Measurements from ENCODE around the gene EPHA7.

The EPHA7 gene

DNA sequence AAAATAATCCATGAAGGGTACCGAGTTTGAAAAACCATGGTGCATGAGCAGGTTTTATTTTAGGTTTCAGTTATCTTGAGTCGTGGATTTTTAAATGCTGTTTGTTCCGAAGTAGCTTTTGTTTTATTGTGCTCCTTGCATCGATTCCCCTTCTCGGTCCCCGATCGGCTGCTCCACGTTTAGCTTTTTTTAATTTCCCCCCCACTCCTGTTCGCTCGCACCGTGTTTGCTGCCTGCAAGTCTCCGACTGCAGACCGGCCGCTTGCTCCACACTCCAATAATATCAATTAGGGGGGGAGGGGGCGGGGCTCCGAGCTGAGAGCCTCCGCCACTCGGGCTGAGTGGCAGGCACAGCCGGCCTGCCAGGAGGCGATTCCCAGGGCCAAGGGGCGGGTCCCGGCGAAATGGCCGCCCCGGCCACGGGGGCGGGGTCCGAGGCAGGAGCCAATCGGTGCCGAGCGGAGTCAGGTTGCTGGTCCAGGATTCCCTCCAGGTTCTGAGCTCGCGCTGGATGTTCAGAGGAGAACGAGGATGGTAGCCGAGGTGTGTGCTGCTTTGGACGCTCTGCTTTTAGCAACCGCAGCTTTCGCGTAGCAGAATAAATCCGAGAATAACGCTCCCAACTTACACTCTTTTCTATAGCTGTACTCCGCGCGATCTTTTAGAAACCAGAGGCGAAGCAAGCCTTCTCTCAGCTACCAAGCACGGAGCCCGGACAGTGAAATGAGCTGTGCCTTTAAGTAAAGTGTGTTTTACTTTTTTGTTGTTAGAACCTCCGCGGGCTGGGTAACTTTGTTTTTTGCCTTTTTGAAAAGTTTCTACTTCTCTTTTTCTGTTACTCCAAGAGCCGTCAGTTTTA is at the start of gene EPHA7:
EPHA7 (minus strand) TSS at position 256 of the 859 bp plus-strand sequence; CDS start at position 38, 218 bp downstream.
- DNase-seq (ENCODE audit: low read depth in 3 of 3, low spot score in 1 of 3), result no peak

DNA sequence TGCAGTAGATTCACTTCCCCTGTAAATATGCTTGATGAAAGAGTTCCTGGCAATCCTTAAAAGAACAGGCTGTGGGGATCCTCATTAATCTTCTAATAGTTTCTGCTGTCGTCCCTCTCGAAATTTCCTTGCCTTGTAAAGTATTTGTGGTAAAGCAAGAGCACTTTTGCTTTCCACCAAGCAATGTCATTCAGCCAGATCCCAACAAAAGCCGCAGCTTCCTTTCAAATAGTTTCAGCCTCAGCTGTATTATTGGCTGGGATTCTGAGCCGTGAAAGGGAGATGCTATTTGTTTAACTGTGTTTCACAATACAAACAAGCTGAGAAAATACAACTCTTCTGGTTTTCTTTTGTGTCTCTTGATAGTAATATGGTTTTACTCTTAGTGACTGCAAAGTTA is 48.9 kb upstream of the EPHA7 start:
- no peak for DNase-seq (ENCODE audit: low read depth in 3 of 3, low spot score in 1 of 3)

DNA sequence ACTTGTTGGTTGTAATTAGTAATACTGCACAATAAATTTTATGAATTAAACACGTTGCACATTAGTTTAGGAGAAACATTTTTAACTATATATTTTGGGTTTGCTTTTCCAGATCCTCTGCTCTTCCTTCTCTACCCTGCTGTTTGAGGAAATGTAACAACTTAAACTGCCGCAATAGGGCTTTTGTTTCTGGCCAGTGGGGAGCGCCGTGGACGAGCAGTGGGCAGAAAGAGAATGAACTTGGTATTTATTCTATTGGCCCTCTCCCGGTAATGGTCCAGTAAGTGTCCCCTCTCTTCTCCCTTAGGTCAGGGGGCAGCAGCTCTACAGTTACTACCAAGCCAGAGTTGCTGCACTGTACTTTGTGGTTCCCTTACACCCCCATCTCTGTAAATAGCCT is 35.2 kb upstream of the EPHA7 start:
- DNase-seq (ENCODE audit: low read depth in 3 of 3, low spot score in 1 of 3), result no peak

DNA sequence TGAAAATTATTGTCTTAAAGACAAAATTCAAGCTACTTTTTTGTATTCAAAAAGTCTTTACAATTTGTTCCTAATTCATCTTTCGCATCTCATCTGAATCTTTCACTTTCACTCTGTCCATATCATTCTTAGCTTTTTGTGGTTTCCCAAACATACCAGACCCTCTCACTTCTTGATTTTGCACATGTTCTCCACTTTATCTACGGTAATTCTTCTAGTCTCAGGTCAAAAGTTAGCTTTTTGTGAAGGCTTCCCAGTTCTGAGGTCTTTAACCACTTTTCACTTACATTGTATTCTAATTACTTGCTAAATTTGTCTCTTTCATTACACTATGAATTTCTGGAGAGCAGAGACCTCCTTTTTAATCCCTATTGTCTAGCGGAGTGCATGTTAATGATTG is 34.6 kb upstream of the EPHA7 start:
- no peak for DNase-seq (ENCODE audit: low read depth in 3 of 3, low spot score in 1 of 3)

DNA sequence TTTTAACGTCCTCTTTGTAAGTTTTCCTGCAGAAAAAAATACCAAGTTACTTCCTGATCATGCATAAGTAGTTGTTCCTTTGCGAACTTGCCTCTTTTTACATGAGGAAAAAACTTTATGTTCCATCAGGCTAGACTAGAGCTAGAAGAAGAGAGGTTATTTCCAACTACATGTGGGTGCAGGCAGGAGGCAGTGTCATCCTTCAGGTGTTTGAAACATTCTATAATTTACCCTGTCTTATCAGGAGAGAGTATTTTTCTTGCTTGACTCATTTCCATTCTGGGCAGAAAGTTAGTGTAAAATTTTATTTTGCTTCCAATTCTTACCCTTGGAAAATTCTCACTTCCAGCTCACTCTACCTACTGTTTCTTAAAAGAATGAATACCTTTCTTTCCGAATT is 28.5 kb upstream of the EPHA7 start:
- no peak for DNase-seq (ENCODE audit: low read depth in 3 of 3, low spot score in 1 of 3)

DNA sequence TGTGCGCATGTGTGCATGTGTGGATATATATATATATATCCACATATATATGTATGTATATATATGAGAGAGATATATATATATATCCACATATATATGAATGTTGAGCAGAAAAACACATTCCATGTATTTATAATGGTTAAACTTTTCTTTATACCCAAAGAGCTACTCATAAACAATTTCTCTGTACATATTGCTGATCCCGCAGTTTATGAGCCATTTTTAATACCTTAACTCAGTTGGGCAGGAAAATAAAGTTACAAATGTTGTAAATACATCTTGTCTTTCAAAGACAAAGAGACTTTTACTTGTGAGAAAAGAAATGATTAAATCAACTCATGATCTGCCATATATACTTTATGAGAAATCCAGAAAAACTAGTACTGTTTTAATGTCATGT is 18.1 kb upstream of the EPHA7 start:
- no peak for DNase-seq (ENCODE audit: low read depth in 3 of 3, low spot score in 1 of 3)

DNA sequence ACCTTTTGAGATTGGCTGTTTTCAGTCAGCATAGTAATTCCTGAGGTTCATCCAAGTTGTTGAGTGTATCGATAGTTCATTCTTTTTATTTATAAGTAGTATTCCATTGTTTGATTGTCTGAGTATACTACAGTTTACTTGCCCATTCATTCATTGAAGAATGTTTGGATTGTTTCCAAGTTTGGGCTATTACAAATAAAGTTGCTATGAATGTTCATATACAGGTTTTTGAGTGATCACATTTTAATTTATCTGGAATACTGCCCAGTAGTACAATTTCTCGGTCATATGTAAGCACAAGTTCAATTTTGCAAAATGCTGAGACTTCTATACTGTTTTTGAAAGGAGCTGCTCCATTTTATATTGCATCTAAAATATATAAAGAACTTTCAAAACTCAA is 14.2 kb upstream of the EPHA7 start:
- no peak for DNase-seq (ENCODE audit: low read depth in 3 of 3, low spot score in 1 of 3)

DNA sequence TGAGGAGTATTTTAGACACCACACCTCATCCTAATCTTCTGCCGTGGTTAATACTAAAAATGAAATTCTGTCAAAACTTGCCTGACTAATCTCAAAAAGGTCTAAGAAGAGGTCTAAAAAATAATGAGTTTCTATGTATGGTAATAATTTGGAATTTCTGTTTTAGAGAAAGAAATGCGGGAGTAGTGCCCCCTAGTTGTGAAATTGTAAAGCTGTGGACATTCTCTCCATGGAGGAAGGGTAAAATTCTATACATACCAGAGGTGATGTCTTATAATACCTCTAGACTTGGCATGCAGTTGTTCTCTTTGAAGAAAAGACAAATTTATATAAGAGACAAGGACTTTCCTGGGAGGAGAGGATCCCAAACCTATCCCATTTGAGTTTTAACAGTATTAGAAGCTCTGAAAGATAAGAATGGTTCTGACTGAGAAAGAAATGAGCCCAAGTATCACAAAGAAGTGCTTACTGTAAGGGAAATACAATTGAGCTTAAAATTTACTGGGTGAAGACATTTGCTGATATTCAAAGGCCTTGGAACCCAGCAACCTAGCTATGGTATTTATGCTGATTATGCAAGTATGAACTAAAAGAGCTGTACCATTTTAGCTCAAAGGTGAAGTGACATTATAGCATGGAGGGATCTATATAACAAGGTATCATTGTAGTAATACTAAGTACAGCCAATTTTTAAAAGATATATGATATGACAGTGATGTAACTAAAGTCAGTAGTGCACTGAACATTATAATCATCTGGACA is 5.1 kb upstream of the EPHA7 start:
- no peak for DNase-seq (ENCODE audit: low read depth in 3 of 3, low spot score in 1 of 3)

DNA sequence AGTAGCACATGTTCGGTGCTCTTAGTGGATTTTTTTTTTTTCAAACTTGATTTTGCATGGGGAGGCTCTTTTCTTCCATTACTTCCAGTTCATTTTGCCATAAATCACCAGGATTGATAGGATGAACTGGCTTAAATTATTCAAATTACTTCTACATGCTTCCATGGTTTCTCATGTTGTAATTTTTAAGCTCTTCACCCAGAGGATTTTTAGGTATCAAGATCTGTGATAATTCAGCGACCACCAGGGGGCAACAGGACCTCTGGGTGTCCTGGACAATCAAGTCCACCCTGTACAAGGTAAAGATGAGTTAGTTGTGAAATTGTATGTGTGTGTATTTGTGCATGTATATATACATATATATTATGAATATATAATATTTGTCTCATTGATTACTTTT is 4.2 kb upstream of the EPHA7 start:
- no peak for DNase-seq (ENCODE audit: low read depth in 3 of 3, low spot score in 1 of 3)

DNA sequence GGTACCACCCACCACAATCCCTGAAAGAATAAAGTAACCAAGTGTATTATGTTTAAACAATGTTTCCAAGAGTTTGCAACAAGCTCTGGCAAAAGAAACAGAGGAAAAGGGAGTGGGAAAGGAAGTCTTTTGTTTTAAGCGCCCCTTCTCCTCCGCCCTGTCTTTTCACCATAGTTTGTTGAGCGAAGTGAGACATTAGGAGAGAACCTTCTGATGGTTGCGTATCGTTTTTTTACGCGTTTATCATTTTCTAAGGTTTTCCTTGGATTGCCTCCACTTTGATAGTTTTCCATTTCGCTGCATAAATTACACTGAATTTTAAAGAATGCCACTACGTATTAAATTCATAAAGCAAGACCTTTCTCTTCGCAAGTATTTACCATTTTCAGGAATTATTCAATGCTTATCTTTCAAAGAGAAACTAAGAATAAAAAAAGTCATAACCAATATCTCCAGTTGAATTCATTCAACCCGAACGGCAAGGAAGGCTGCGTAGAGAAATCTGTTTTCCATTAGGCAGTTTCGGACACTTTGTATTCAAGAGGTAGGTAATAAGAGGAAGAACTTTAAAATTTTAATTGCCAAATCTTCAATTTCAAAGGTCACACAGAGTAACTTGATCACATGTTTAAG is 920 bp upstream of the EPHA7 start:
- no peak for DNase-seq (ENCODE audit: low read depth in 3 of 3, low spot score in 1 of 3)

DNA sequence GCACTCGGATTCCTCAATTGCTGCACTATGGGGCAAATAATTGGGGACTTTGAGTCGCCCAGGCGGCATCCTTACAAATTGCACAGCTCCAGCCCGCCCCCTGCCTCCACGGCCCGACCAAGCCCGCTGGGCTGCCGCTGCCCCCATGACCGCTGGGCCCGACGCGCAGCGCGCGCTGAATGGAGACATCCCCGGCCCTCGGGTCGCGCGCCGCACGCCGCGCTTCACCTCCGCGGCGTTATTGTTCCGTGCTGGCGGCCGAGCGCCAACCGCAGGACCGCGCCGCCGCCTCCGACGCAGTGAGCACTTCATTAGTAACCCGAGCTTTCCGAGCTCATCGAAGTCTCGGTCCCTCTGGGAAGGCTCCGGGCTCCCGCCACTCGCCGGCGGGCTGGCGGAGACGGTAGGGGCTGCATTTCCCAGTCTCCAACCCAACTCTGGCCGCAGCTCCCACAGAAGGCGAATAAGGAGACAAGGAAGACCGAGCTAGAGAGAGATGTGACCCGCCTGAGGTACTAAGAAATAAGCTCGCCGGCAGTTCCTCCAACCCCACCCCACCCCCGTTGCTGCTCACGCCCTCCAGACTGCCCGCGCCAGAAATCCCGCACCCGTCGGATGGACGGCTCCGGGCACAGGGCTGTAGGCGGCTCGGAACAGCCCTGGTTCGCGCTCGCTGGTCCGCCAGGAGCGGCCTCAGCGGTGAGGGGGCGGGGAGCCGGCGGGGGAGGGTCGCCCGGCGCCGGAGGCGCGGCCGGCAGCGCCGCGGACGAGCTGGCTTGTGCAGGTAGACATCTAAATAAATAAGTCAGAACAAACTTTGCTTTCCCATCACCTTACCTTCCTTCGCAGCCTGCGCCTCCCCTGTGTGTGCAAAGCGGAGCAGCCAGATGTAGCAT is 703 bp downstream of the EPHA7 start:
- DNase-seq (ENCODE audit: low read depth in 3 of 3, low spot score in 1 of 3), result no peak

DNA sequence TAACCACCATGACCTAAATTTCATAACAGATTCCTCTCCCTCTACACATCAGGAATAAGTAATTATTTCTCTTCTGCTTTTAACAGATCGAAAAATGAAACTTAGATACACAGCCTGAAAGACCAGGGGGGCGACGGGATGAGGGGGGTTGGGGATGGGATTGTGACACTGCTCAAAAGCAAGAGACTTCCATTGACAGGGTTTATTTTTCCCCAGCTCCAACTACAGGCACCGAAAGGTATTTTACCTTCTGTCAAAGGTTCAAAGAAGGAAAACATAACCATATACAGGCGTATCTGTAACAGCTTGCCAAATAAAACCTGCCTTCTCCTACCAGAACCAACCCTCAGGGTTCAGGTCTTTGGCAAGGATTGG is 1.3 kb downstream of the EPHA7 start:
- no peak for DNase-seq (ENCODE audit: low read depth in 3 of 3, low spot score in 1 of 3)

DNA sequence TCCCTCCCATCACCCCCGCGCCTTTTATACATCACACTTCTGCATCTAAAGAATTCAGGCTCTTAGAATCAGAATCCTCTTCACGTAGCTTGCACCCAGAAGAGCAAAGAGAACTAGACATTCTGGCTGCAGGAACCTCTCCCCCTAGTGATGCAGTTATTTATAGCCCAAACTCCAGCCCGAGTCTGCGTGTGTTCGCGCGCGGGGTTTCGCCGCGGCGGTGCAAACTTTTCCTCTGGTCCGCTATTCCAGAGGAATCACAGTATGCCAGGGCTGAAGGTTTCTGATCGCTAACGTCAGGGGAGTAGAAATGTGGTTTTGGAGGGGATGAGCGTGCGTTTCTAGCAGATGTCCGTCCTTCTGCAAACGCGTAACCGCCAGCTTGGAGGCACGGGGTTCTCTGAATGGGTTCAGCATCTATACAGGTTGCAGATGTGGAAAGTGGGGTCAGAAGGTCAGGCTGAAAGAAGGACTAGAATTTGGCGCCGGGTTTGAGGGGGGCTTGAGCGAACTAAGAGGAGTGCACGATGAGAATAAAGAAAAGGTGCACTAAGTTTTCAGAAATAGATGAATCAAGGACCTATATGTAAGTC is 1.8 kb downstream of the EPHA7 start:
- DNase-seq (ENCODE audit: low read depth in 3 of 3, low spot score in 1 of 3), result no peak

DNA sequence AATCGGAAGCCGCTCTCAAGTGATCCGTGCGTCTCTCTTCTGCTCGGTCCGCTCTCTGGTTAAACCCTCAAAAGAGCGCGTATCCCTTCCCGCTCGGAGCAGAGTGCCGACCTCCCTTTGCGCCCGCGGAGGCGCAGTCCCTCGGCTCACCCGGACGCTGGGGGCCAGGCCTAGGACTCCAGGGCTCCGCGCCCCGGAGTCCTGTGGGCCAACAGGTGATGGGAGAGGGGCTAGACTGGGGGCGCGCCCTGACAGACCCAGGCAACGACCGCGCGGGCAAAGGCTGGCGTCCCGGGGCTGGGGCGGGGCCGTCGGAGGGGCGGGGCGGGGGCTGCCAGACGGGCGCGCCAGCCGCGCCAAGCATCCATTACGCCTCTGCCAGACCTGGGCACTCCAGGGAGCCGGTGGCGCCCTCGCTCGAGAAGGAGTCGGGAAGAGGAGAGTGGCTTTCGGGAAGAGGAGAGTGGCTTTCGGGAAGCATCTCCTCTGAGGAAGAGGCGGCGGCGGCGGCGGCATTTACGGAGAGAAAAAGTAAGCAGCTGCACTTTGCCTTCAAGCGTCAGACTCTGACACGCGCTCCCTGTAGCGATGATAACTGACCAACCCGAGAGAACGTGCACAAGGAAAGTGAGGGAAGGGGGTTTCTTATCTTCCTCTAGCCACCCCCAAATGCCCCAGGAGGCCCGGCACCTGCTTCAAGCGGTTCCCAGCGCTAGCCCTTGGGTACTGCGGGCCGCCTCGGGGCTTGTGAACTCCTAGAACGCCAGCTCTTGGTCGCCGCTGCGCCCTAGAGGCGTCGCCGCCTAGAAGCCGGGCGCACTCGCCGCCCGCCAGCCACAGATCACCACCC is 2.6 kb downstream of the EPHA7 start:
- no peak for DNase-seq (ENCODE audit: low read depth in 3 of 3, low spot score in 1 of 3)

DNA sequence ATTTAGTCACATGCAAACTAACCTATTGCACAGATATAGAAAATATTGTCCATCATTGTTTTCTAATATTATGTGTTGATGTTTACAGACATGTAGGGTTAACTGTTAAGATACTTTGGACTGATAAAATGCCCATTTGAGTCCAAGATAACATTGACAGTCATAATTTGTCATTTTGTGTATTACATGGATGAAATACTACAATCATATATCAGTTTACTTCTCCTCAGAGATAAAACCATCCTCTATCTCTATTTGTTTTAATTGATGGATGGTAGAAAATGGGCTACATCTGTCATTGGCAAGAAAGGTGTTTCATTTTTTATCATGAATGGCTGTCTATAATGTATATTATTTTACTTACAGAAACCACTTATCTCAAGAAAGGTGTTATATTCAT is 6.2 kb downstream of the EPHA7 start:
- DNase-seq (ENCODE audit: low read depth in 3 of 3, low spot score in 1 of 3), result no peak

DNA sequence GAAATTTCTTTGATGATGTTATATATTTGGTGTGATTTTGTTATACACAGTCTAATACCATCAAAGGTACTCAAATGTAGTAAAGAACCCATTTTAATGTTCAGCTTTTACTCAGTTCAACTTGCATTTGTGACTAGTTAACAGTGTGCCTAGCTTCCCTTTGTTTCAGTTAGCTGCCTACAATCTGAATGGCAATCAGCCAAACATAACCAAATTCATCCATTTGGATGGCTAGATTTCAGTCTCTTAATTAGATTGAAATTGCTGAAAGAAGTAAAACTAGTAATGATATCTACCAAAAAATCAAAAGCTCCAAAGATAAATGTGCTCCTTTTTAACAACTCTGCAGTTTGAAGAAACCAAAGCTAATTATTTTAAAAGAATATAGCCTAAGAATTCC is 6.9 kb downstream of the EPHA7 start:
- no peak for DNase-seq (ENCODE audit: low read depth in 3 of 3, low spot score in 1 of 3)

DNA sequence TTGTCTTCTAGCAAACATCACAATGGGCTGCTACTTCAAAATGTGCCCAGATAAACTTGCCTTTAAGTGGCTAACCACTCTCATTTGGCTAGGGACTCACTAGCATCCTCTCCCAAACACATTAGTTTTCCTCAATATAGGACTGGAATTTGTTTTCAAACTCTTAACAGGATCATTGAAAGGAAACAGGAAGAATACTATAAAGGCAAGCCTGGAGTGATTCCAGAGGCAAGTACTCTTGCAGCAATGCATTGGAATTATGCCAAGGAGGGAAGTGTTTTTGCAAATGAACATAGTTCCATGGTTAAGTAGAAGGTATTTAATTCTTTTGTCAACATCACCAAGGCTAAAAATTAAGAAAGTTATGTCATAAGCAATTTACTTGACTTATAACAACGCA is 12.2 kb downstream of the EPHA7 start:
- no peak for DNase-seq (ENCODE audit: low read depth in 3 of 3, low spot score in 1 of 3)

DNA sequence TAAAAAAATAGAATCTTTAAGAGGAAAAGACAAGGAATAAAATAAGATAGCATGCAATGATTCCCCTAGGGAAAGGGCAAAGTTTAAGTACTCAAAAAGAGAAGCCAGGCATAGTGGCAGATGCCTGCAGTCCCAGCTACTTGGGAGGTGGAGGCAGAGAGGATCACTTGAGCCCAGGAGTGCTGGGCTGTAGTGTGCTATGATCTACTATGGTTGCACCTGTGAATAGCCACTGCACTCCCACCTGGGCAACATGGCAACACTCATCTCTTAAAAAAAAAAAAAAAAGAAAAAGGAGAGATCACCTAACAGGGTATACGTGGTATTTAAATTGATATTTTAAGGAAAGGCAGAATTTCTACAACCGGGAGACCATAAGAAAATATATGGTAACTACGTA is 16.0 kb downstream of the EPHA7 start:
- no peak for DNase-seq (ENCODE audit: low read depth in 3 of 3, low spot score in 1 of 3)

DNA sequence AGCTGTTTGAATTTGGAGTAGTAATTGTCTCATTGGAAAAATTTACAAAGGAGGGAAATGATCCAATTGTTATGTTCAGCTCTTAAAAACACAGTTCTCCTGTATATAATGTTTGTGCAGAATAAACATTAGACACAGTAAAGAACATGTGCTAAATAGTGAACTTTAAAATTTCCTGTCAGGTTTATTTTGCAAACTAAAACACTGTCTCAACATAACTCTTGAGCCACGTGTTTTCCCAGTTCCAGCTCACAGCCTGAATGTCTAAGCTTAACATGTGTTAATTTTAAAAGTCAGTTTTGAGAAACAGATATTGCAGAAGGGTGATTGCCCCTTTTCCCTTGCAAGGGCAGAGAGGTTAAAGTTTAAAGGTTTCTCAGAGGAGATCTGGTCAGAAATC is 20.6 kb downstream of the EPHA7 start:
- no peak for DNase-seq (ENCODE audit: low read depth in 3 of 3, low spot score in 1 of 3)

DNA sequence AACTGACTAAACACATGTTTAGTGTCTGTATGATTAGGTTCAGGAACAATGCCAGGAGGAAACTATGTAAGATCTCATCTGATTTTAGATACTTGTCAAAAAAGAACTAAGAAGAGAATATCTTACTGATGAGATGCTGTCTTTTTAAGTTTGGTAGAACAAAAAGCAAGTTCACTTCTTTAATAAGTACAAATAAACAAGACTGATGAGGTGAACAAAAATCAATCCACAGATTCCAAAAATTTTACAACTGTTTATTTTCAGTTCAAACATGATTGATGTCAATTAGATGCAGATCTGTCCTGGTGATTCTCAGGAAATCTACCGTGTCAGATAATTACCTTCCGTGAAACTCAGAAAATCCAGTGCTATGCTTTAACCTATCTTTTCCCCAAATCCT is 24.9 kb downstream of the EPHA7 start:
- no peak for DNase-seq (ENCODE audit: low read depth in 3 of 3, low spot score in 1 of 3)
